OCI-LY3 (cell line): Measurements from ENCODE around the gene TRIM15.

ENCODE experiments used
- H2AFZ ChIP-seq: fragments of 200-600, 300-600 bp; shearing (Covaris generic); 2 replicates; pipeline ENCODE4 v1.6.0; 2014; ENCODE audit warnings: antibody characterized with exemption, low read depth, low read length
- H3K27ac ChIP-seq: fragments of 200-600, 300-600 bp; sonication (generic); 2 replicates; pipeline ENCODE4 v1.5.1; 2014; ENCODE audit warnings: mild to moderate bottlenecking, low read length, moderate library complexity, mixed read lengths
- H3K27me3 ChIP-seq: fragments of 200-600, 300-600 bp; sonication (generic); 2 replicates; pipeline ENCODE4 v1.6.1; 2014; ENCODE audit warnings: low read depth, low read length, mixed read lengths
- H3K36me3 ChIP-seq: fragments of 200-600, 300-600 bp; sonication (generic); replicated peaks from 2 replicates; pipeline ENCODE3; 2014; ENCODE audit warnings: low read depth, low read length, mixed read lengths
- H3K4me1 ChIP-seq: fragments of 300-600, 200-600 bp; sonication (generic); 2 replicates; pipeline ENCODE4 v1.6.1; 2014; ENCODE audit warnings: low read length, mixed read lengths
- H3K4me2 ChIP-seq: fragments of 200-600, 300-600 bp; sonication (generic); 2 replicates; pipeline ENCODE4 v1.6.1; 2014; ENCODE audit warnings: low read length, mixed read lengths
- H3K4me3 ChIP-seq: fragments of 300-600, 200-600 bp; sonication (generic); 2 replicates; pipeline ENCODE4 v1.5.1; 2014; ENCODE audit warnings: antibody characterized with exemption, mild to moderate bottlenecking, low read length, moderate library complexity
- H3K79me2 ChIP-seq: fragments of 300-600, 200-600 bp; shearing (Covaris generic); 2 replicates; pipeline ENCODE4 v1.6.1; 2014; ENCODE audit warnings: mild to moderate bottlenecking, low read length, mixed read lengths
- H3K9ac ChIP-seq: fragments of 300-600, 200-600 bp; shearing (Covaris generic); 2 replicates; pipeline ENCODE4 v1.6.0; 2014; ENCODE audit warnings: mild to moderate bottlenecking, low read length, moderate library complexity
- H3K9me3 ChIP-seq: fragments of 200-600, 300-600 bp; shearing (Covaris generic); 2 replicates; pipeline ENCODE4 v1.6.1; 2014; ENCODE audit warnings: low read length, mixed read lengths; ENCODE audit not compliant: insufficient read depth
- H4K20me1 ChIP-seq: fragments of 200-600, 300-600 bp; sonication (generic); 2 replicates; pipeline ENCODE4 v1.6.1; 2016; ENCODE audit warnings: low read length, mixed read lengths; ENCODE audit not compliant: insufficient read depth
- EZH2phosphoT487 ChIP-seq: fragments of 200-600 bp; shearing (Covaris generic); IDR thresholded peaks from 2 replicates; pipeline ENCODE4 v1.6.1; 2018; ENCODE audit warnings: antibody characterized with exemption, mixed run types, low read depth
- TF ChIP-seq, protein P1 (sequence below): fragments of 200-600, 300-600 bp; sonication (generic); IDR thresholded peaks from 2 replicates; pipeline ENCODE4 v1.5.1; 2014; ENCODE audit warnings: antibody characterized with exemption, low read length, low read depth

Gene TRIM15

DNA sequence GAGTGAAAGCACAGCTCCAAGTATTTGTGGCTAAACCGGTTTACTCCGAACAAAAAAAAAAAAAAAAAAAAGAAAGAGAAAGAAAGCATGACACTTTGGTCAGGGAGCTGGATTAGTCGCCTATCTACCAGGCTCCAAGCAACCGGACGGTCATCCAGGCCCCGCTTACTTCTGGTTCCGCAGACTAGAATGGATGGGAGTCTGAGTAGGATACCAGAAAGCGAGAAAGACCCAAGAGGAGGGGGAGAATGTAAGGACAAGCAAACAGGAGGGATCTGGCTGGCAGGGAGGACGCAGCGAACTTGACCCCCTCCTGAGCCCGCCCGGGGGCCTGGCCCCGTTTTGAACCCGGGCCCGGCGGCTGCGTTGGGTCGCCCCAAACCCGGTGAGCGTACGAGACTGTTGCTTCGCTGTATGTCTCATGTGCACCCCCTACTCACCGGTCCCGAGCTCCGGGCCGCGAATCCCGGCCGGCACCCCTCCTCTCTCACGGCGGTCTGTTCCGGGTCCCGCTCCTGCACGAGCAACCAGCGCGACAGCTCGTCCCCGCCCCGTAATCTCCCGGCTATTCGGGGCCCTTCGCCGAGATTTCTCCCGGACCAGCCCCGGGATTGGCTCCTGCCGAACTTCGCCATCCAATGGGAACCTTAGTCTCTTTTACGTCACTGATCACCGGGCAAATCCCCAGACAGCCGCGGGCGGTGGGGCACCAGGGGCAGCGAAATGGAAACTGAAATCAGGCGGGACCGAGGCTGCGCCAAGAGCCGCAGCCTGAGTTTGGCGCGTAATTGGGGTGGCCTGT lies 49.7 kb downstream of the TRIM15 start, which contains the start of gene TRIM26:
Gene TRIM26, minus strand, starts transcription at position 542 of the 802 bp plus-strand sequence. CDS start 14,303 bp downstream, outside the sequence.
- Histone ChIP-seq H3K4me2 (peak within 1 kb of the TSS; percentile 85), H3K27ac (peak within 1 kb of the TSS; percentile 84), H3K9ac (peak within 1 kb of the TSS; percentile 90), H3K36me3 (peaks cover 9% of the 10 kb centered on the region), H3K9me3 (no peaks in the 10 kb centered on the region), H2AFZ (peak within 1 kb of the TSS; percentile 74; the same call in 1 of the 2 replicates), H3K27me3 (no peaks in the 10 kb centered on the region), H3K79me2 (peaks cover 47% of the 10 kb centered on the region), H3K4me3 (peak within 1 kb of the TSS; percentile 85), H4K20me1 (peaks cover 27% of the 10 kb centered on the region), H3K4me1 (peaks cover 22% of the 10 kb centered on the region)
- TF ChIP-seq EZH2phosphoT487 = no peak
- TF ChIP-seq, protein P1, sequence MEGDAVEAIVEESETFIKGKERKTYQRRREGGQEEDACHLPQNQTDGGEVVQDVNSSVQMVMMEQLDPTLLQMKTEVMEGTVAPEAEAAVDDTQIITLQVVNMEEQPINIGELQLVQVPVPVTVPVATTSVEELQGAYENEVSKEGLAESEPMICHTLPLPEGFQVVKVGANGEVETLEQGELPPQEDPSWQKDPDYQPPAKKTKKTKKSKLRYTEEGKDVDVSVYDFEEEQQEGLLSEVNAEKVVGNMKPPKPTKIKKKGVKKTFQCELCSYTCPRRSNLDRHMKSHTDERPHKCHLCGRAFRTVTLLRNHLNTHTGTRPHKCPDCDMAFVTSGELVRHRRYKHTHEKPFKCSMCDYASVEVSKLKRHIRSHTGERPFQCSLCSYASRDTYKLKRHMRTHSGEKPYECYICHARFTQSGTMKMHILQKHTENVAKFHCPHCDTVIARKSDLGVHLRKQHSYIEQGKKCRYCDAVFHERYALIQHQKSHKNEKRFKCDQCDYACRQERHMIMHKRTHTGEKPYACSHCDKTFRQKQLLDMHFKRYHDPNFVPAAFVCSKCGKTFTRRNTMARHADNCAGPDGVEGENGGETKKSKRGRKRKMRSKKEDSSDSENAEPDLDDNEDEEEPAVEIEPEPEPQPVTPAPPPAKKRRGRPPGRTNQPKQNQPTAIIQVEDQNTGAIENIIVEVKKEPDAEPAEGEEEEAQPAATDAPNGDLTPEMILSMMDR = no peak

- H3K9ac ChIP-seq = peak overlapping the region; percentile 89
- H3K79me2 ChIP-seq = peaks cover 42% of the 10 kb centered on the region
- H3K9me3 ChIP-seq = no peaks in the 10 kb centered on the region
- peaks cover 9% of the 10 kb centered on the region for H3K36me3 ChIP-seq
- H4K20me1 ChIP-seq = peaks cover 24% of the 10 kb centered on the region
- peak overlapping the region; percentile 85 for H3K4me3 ChIP-seq
- no peaks in the 10 kb centered on the region for H3K27me3 ChIP-seq
- H3K4me2 ChIP-seq = peak overlapping the region; percentile 85
- peak overlapping the region; percentile 84 for H3K27ac ChIP-seq
- H2AFZ ChIP-seq = peak overlapping the region; percentile 42; the same call in 1 of the 2 replicates
- peaks cover 19% of the 10 kb centered on the region for H3K4me1 ChIP-seq
- no peak for TF ChIP-seq EZH2phosphoT487
- TF ChIP-seq, protein P1 = no peak
Measured at GRCh38 chr6:30213667-30213956, 50.3 kb downstream of the TRIM15 start.

- Histone ChIP-seq H2AFZ (peak overlapping the region; percentile 74; the same call in 1 of the 2 replicates), H4K20me1 (peaks cover 19% of the 10 kb centered on the region)
Measured at GRCh38 chr6:30213957-30214656, 50.8 kb downstream of the TRIM15 start.

DNA sequence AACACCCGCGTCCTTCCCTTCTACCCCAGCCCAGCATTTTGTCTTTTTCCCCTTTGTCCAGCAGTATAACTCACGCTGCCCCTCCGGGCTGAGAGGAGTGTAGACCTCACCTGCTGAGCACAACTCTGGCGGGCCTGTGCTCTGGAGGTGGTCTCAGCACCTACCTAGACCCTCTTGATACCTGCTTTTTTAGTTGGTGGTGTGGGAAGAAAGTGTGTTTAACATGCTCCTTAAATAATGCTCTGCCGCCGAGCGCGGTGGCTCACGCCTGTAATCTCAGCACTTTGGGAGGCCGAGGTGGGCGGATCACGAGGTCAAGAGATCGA lies 51.3 kb downstream of the TRIM15 start:
- Histone ChIP-seq H3K9ac (peak overlapping the region; percentile 89), H3K27ac (no peak overlapping the region), H4K20me1 (peaks cover 14% of the 10 kb centered on the region; the same call in 1 of the 2 replicates), H2AFZ (no peak overlapping the region), H3K4me2 (peak overlapping the region; percentile 85), H3K4me1 (peaks cover 19% of the 10 kb centered on the region), H3K4me3 (peak overlapping the region; percentile 85), H3K36me3 (peaks cover 4% of the 10 kb centered on the region), H3K79me2 (peaks cover 32% of the 10 kb centered on the region), H3K27me3 (no peaks in the 10 kb centered on the region), H3K9me3 (no peaks in the 10 kb centered on the region)
- TF ChIP-seq, protein P1 = no peak
- TF ChIP-seq EZH2phosphoT487 = no peak

More at GRCh38 chr6:30213957-30214656, 50.8 kb downstream of the TRIM15 start:
- Histone ChIP-seq H3K36me3 (peaks cover 7% of the 10 kb centered on the region), H3K9me3 (no peaks in the 10 kb centered on the region), H3K9ac (peak overlapping the region; percentile 89), H3K79me2 (peaks cover 37% of the 10 kb centered on the region), H3K4me3 (peak overlapping the region; percentile 85), H3K27ac (peak overlapping the region; percentile 84), H3K27me3 (no peaks in the 10 kb centered on the region), H3K4me2 (peak overlapping the region; percentile 85), H3K4me1 (peaks cover 19% of the 10 kb centered on the region)
- no peak for TF ChIP-seq EZH2phosphoT487
- TF ChIP-seq, protein P1 = no peak
